Embryonic facial prominence (tissue), 1 donor: Measurements from ENCODE around the gene METTL18.

Experiments
- DNase-seq: peaks from one replicate; pipeline ENCODE4 v3.0.0-alpha.2; 2016; ENCODE audit errors: extremely low spot score

METTL18 gene

GRCh38 chr1:169786974-169787373 is 7.7 kb downstream of the METTL18 start:
- DNase-seq, result no peak

DNA sequence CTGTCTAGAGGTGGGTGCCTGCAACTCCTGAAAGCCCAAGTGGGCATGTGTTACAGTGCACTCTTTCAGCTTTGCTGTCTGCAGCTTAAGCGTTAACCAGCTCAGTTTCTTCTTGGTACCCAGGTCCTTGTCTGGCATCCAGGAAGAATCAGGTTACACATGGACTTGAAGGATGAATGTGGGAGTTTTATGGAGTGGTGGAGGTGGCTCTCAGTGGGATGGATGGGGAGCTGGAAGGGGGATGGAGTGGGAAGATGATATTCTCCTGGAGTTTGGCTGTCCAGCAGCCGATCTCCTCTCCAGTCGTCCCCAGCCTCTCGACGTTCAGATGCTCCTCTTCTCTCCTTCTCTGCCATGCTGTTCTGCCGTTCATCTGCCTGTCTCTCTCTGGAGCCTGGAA is 9.4 kb downstream of the METTL18 start:
- no peak for DNase-seq

- DNase-seq, result no peak
Measured at GRCh38 chr1:169784102-169784501, 10.6 kb downstream of the METTL18 start.

DNA sequence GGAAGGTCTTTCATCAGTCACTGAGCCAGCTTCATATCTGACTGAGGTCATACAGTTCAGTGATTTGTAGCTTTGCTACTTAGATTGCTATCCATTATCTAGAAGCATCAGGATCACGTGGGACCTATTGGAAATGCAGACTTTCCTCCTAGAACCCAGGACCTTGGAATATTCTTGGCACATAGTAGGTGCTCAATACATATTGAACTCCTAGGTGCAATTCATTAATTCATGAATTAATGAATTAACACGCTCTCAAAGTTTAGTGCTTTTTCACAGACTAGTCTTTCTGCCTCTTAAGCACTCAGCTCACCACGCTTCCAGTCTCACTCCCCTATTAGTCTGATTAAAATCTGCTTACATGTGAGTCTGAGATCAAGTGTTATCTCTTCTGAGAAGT is 12.1 kb downstream of the METTL18 start:
- no peak for DNase-seq

DNA sequence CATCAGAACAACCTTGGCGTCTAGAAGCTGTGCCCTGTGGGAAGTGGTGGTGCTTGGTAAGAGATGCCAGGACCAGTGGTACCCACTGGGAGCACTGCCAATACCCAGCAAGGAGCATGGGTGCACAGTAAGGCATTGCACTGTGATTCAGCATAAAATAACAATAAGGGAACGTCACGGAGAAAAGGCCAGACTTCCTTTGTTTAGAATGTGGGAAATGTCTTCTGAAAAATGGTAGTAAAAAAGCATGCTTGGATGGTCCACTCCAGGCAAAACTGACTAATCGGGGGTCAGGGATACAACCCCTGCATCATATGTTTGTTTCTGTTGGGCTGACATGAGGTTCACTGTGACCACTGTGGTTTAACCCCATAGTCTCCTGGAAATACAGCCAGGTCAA is 14.7 kb downstream of the METTL18 start:
- no peak for DNase-seq

DNA sequence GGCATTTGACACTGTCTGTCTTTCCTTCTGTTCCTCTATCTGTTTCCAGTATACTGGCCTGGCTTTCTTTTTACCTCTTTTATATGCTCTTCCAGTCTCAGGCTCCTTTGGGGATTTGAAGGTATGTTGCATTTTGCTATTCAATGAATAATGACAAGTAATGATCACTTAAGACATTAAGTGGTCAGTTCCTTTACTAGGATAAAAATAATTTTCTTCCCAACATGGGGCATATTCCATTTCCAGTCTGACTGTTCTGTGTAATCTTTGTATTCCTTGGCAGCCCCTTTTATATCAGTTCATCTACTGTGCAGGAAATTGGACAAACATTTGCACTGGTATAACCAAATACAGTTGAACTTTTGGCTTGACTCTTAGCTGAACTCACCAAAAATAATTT is 15.6 kb downstream of the METTL18 start:
- no peak for DNase-seq

DNA sequence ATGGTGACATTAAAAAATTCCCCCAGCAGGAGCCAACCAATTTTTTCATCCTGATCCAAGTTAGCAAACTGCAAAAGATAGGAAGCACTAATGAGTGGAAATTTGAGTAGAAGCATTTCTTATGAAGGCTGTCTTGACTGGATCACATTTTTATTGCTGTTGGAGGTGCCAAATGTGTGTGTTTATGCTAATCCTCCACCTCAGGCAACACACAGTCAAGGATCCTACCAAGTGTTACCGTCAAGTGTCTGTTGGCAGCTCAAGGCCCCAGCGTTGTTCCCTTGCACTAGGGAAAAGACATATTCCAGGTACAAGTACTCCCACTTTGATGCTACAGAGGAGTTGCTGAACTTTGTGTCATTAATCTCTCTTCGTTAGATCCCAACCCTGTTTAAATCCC is 18.3 kb downstream of the METTL18 start:
- no peak for DNase-seq

- DNase-seq, result no peak
Measured at GRCh38 chr1:169768161-169768560, 26.5 kb downstream of the METTL18 start.

DNA sequence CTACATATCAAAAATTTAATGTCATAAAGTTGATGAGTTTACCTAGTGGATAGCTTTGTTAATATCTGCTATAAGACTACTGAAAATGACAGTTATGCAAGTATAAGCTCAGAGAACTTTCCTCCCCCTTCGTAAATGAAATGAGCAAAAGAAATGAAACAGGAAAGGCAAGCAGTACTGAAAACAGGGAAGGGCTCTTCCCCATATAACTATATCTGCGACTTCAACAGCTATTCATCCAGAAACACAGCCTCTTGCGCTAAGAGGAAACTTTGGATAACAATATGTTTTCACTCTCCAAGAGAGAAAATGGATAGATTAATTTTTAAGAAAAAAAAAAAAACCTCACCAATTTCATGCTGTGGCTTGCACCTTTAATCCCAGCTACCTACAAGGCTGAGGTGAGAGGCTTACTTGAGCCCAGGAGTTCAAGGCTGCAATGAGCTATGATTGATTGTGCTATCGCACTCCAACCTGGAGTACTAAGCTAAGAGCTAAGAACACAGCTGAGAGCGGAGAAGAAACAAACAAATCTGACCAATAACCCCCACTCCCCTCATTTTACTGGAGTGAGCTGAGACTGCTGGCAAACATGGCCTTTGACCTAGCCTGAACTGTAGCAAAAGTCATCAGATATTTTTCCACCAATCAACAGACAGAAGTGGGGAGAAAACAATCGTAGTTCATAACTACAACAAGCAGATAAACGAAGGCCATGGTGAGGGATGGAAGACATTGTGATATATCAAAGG is 29.0 kb downstream of the METTL18 start:
- DNase-seq, result no peak

DNA sequence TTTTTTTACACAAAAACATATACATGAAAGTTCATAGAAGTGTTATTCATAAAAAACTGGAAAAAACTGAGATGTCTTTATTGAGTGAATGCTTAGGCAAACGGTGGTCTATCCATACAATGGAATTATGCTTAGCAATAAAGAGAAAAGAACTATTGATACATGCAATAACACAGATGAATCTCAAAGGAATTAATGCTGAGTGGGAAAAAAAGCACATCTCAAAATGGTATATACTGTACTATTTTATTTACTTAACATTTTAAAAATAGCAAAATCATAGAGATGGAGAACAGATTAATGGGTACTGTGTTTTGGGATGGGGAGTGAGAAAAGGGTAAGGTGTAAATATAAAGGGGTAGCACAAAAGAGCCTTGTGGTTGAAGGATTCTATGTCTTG is 29.8 kb downstream of the METTL18 start:
- DNase-seq, result no peak

GRCh38 chr1:169762699-169763098 is 32.0 kb downstream of the METTL18 start:
- DNase-seq, result no peak

GRCh38 chr1:169759038-169759437 is 35.7 kb downstream of the METTL18 start:
- DNase-seq, result no peak

DNA sequence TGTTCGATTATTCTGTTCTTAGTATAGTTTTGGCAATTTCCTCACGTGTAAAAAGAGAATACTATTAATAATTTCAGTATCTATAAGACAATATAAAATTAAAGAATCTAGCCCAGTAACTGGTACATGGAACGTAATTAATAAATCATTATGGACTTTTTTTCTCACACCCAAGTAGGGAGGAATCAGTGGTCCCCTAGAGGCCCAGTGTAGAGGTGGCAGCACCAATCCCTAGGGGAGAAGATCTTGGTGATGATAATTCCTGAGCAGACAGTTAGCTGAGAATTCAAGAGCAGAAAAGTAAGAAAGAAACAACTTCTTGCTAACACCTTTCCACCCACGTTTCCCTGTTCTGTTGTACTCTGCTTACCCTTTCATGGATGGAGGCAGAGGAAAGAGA is 41.2 kb downstream of the METTL18 start:
- DNase-seq, result no peak

DNA sequence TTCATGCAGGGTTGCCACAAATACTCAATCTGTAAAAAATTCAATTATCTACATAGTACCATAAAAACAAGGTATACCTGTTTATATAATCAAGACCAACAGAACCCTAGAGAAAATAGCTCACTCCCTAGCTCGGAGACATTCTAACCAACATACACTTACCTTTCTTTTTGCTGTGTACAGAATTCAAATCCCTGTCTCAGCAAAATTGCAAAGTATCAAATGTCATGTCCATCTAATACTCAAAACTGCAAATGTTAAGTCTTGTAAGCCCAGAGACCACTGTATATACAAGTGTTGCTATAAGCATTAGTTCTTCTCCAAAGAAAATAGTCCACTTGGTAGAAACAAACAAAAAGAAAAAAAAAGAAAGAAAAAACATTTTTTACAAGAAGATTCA is 44.7 kb downstream of the METTL18 start:
- DNase-seq, result no peak

DNA sequence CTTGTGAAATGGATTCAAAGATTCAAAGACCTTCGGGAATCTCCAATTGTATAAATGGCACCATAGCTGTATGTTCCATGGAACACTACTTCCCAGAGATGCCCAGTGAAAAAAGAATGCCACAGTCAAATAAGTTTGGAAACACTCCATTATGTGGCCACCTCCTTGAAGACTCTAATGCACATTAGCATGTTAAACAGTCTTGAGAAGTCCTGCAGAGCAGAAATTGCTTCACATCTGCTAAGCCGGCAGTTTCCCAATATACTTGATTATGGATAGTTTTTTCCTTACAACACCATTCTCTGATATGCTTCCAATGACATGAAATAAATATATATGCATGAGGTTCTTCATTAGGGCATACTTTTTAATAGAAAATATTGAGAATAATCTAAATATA is 48.2 kb downstream of the METTL18 start:
- DNase-seq, result no peak

GRCh38 chr1:169745015-169745861 is 49.5 kb downstream of the METTL18 start:
- DNase-seq, result no peak
